H1 (cell line): ENCODE data around the gene DNAJA3. TPM values are rescaled to one million over a fixed set of nuclear protein-coding genes. Genes with fewer than 3 reads are reported as not detected.

Experiments
- CTCF ChIA-PET: fragments of 300-600 bp; sonication (Branson Sonifier 250); formaldehyde crosslinking; loops from one replicate; lab custom pipeline; 2021; ENCODE audit not compliant: partially characterized antibody; lab: Charles Lee
- POLR2A ChIA-PET: fragments of 300-600 bp; sonication (Branson Sonifier 250); formaldehyde crosslinking; loops from one replicate; lab custom pipeline; 2021; ENCODE audit warnings: inconsistent platforms; ENCODE audit not compliant: partially characterized antibody; lab: Charles Lee
- DNase-seq, 2 experiments: peaks; one replicate each; pipeline versions ENCODE4 v3.0.0 to v3.0.0-alpha.2; 2010 to 2022; ENCODE audit warnings: low spot score in 2 of 2, low read depth in 1 of 2, mixed read lengths in 1 of 2
- FAIRE-seq: peaks from 2 replicates; lab custom pipeline; 2011; peaks lifted over from hg19 to GRCh38; lab: Jason Lieb, UNC
- H2AFZ ChIP-seq: 2 replicates; pipeline ENCODE4 v1.8.1; 2012; ENCODE audit warnings: low read length, inconsistent platforms
- H2AK5ac ChIP-seq: 2 replicates; pipeline ENCODE4 v1.6.1; 2013; ENCODE audit warnings: low read depth, low read length
- H2BK120ac ChIP-seq: replicated peaks from 2 replicates; pipeline ENCODE3; 2013; ENCODE audit warnings: low read depth, low read length, inconsistent platforms
- H2BK12ac ChIP-seq: 2 replicates; pipeline ENCODE4 v1.6.1; 2013; ENCODE audit warnings: low read depth, low read length
- H2BK15ac ChIP-seq: 2 replicates; pipeline ENCODE4 v1.6.1; 2013; ENCODE audit warnings: low read length
- H2BK20ac ChIP-seq: 2 replicates; pipeline ENCODE4 v1.6.1; 2013; ENCODE audit warnings: low read length
- H2BK5ac ChIP-seq: 2 replicates; pipeline ENCODE4 v1.6.1; 2013; ENCODE audit warnings: low read depth, low read length
- H3K14ac ChIP-seq: 2 replicates; pipeline ENCODE4 v1.6.1; 2013; ENCODE audit warnings: inconsistent platforms; ENCODE audit not compliant: insufficient read length
- H3K18ac ChIP-seq: 2 replicates; pipeline ENCODE4 v1.6.1; 2013; ENCODE audit warnings: low read length; ENCODE audit errors: extremely low read depth
- H3K23ac ChIP-seq: 2 replicates; pipeline ENCODE4 v1.6.1; 2013; ENCODE audit warnings: inconsistent platforms; ENCODE audit not compliant: insufficient read length
- H3K23me2 ChIP-seq: 2 replicates; pipeline ENCODE4 v1.6.1; 2013; ENCODE audit warnings: low read depth, low read length
- H3K27ac ChIP-seq: 2 replicates; pipeline ENCODE4 v1.6.1; 2011; ENCODE audit warnings: low read depth, low read length, inconsistent platforms
- H3K27me3 ChIP-seq, 4 experiments: replicated peaks in 1 of 4; 1 replicate in 1 of 4; 2 replicates in 3 of 4; pipeline versions ENCODE4 v1.6.1 to v1.8.1; 2011 to 2013; ENCODE audit warnings: low read length in 3 of 4, mild to moderate bottlenecking in 3 of 4, inconsistent platforms in 2 of 4, mixed read lengths in 2 of 4, moderate library complexity in 1 of 4; ENCODE audit not compliant: control insufficient read depth in 3 of 4, insufficient read depth in 3 of 4; ENCODE audit errors: extremely low read depth in 1 of 4
- H3K36me3 ChIP-seq, 4 experiments: 2 replicates each; pipeline versions ENCODE4 v1.6.1 to v1.8.1; 2011 to 2013; ENCODE audit warnings: mild to moderate bottlenecking in 4 of 4, low read length in 3 of 4, moderate library complexity in 2 of 4, control low read depth in 1 of 4, inconsistent platforms in 1 of 4; ENCODE audit not compliant: insufficient read depth in 4 of 4, control insufficient read depth in 2 of 4
- H3K4ac ChIP-seq: replicated peaks from 2 replicates; pipeline ENCODE3; 2013; ENCODE audit warnings: low read length, low read depth, mixed read lengths, inconsistent platforms; ENCODE audit not compliant: insufficient read length
- H3K4me1 ChIP-seq, 4 experiments: replicated peaks in 1 of 4; 1 replicate in 1 of 4; 2 replicates in 3 of 4; pipeline versions ENCODE4 v1.6.1 to v1.8.1; 2011 to 2013; ENCODE audit warnings: low read length in 3 of 4, inconsistent platforms in 2 of 4, mixed read lengths in 1 of 4; ENCODE audit not compliant: insufficient read depth in 4 of 4, control insufficient read depth in 3 of 4
- H3K4me2 ChIP-seq, 2 experiments: 2 replicates each; pipeline versions ENCODE4 v1.6.1 to v1.8.1; 2011 to 2013; ENCODE audit warnings: low read depth in 2 of 2, low read length in 2 of 2, control low read depth in 1 of 2, inconsistent platforms in 1 of 2, mild to moderate bottlenecking in 1 of 2; ENCODE audit not compliant: insufficient read depth in 1 of 2
- H3K4me3 ChIP-seq, 4 experiments: fragments of 200-600, 300-600 bp in 1 of 4; sonication (generic), shearing (Covaris generic), sonication (Bioruptor Twin) in 1 of 4; 2 replicates each; pipeline versions ENCODE4 v1.5.1 to v1.8.1; 2011 to 2016; ENCODE audit warnings: low read length in 4 of 4, low read depth in 3 of 4, control low read depth in 2 of 4, inconsistent platforms in 2 of 4, mild to moderate bottlenecking in 2 of 4, mixed read lengths in 1 of 4, moderate library complexity in 1 of 4; ENCODE audit not compliant: insufficient read depth in 2 of 4; ENCODE audit errors: extremely low read depth in 1 of 4
- H3K56ac ChIP-seq: replicated peaks from 2 replicates; pipeline ENCODE3; 2013; ENCODE audit warnings: low read depth, mild to moderate bottlenecking, mixed read lengths, low read length, inconsistent platforms; ENCODE audit not compliant: insufficient read length
- H3K79me1 ChIP-seq: 2 replicates; pipeline ENCODE4 v1.6.1; 2013; ENCODE audit warnings: low read depth, low read length, control low read depth
- H3K79me2 ChIP-seq, 2 experiments: 2 replicates each; pipeline versions ENCODE4 v1.6.1 to v1.8.1; 2012 to 2013; ENCODE audit warnings: low read length in 2 of 2, mild to moderate bottlenecking in 2 of 2, inconsistent platforms in 1 of 2; ENCODE audit not compliant: insufficient read depth in 2 of 2, control insufficient read depth in 1 of 2
- H3K9ac ChIP-seq, 4 experiments: replicated peaks in 1 of 4; 1 replicate in 1 of 4; 2 replicates in 3 of 4; pipeline versions ENCODE4 v1.6.1 to v1.8.1; 2011 to 2013; ENCODE audit warnings: low read depth in 3 of 4, low read length in 3 of 4, control low read depth in 2 of 4, mild to moderate bottlenecking in 2 of 4, moderate library complexity in 2 of 4, inconsistent platforms in 1 of 4; ENCODE audit errors: extremely low read depth in 1 of 4
- H3K9me3 ChIP-seq, 2 experiments: 2 replicates each; pipeline versions ENCODE4 v1.6.1 to v1.8.1; 2012 to 2013; ENCODE audit warnings: mild to moderate bottlenecking in 2 of 2, moderate library complexity in 2 of 2, control low read depth in 1 of 2, inconsistent platforms in 1 of 2, low read depth in 1 of 2, low read length in 1 of 2, mixed read lengths in 1 of 2; ENCODE audit not compliant: insufficient read depth in 2 of 2
- H4K20me1 ChIP-seq, 2 experiments: replicated peaks in 1 of 2; 2 replicates each; pipeline versions ENCODE3 to v1.8.1; 2011 to 2013; ENCODE audit warnings: inconsistent platforms in 2 of 2, low read length in 2 of 2, mild to moderate bottlenecking in 1 of 2; ENCODE audit not compliant: insufficient read depth in 2 of 2, control insufficient read depth in 1 of 2
- H4K5ac ChIP-seq: 2 replicates; pipeline ENCODE4 v1.6.1; 2013; ENCODE audit warnings: low read length, low read depth, mixed read lengths, inconsistent platforms; ENCODE audit not compliant: insufficient read length
- H4K8ac ChIP-seq: 2 replicates; pipeline ENCODE4 v1.8.0; 2013; ENCODE audit warnings: mild to moderate bottlenecking, moderate library complexity, low read length, inconsistent platforms; ENCODE audit not compliant: insufficient read depth; ENCODE audit errors: extremely low read depth
- H4K91ac ChIP-seq: replicated peaks from 2 replicates; pipeline ENCODE3; 2013; ENCODE audit warnings: low read length, mixed read lengths, inconsistent platforms; ENCODE audit not compliant: insufficient read length
- BACH1 ChIP-seq: IDR thresholded peaks from 2 replicates; pipeline ENCODE4 v1.6.1; 2012; ENCODE audit warnings: low read length, improper control_type of control experiment
- CBX5 ChIP-seq: fragments of 300-800, 300-1000 bp; sonication (generic); IDR thresholded peaks from 2 replicates; pipeline ENCODE4 v1.7.1; 2016; ENCODE audit warnings: antibody characterized with exemption, low read length, low read depth
- CHD1 ChIP-seq: IDR thresholded peaks from 2 replicates; pipeline ENCODE4 v1.6.1; 2012; ENCODE audit warnings: low read depth, low read length, improper control_type of control experiment
- GABPA ChIP-seq: IDR thresholded peaks from 2 replicates; pipeline ENCODE4 v1.6.1; 2011; ENCODE audit warnings: mild to moderate bottlenecking, low read length, moderate library complexity, borderline replicate concordance; ENCODE audit not compliant: insufficient read depth
- SP4 ChIP-seq: IDR thresholded peaks from 2 replicates; pipeline ENCODE4 v1.6.1; 2012; ENCODE audit warnings: low read length, inconsistent platforms
- SUZ12 ChIP-seq: fragments of 200-600 bp; sonication (generic); IDR thresholded peaks from 2 replicates; pipeline ENCODE4 v1.6.1; 2012; ENCODE audit warnings: mild to moderate bottlenecking, inconsistent platforms, low read length, moderate library complexity, mixed read lengths
- ZNF274 ChIP-seq: IDR thresholded peaks from 2 replicates; pipeline ENCODE4 v1.7.0; 2012; ENCODE audit warnings: low read length, borderline replicate concordance; ENCODE audit errors: extremely low read depth
- WGBS, 2 experiments: shearing (Covaris generic) in 1 of 2; methylation state at CpG; one replicate each; pipeline versions ENCODE4 v1.1.6 to v1.1.7; 2013 to 2015; ENCODE audit warnings: low lambda C conversion rate in 2 of 2, mixed read lengths in 2 of 2, inconsistent platforms in 1 of 2, low coverage in 1 of 2, missing lambda C conversion rate in 1 of 2; ENCODE audit not compliant: insufficient replicate concordance in 2 of 2, insufficient coverage in 1 of 2, insufficient read length in 1 of 2; ENCODE audit errors: extremely low coverage in 1 of 2, missing lambda C conversion rate in 1 of 2; 5-methylcytosine and 5-hydroxymethylcytosine counted together
- polyA plus RNA-seq, 7 experiments: library from polyadenylated mRNA; depleted of rRNA in 3 of 7; stranded (reverse) in 5 of 7; unstranded in 2 of 7; fragments of >200 nt in 5 of 7; fragments of 200-250 nt in 2 of 7; gene quantifications; 1 replicate in 5 of 7; 2 replicates in 1 of 7; 4 replicates in 1 of 7; pipeline versions ENCODE4 v1.2.1 to v1.2.3, GENCODE V29; 2011 to 2013; ENCODE audit warnings: missing spikeins in 2 of 7, mixed read lengths in 2 of 7
- total RNA-seq: library from RNA; stranded (reverse); fragmentation: NEBNext Ultra II Directional; extraction: Animal tissue kit (Norgen Biotek cat#: 25700); gene quantifications from 2 replicates; pipeline ENCODE4 v1.2.1, GENCODE V29; 2021
- TF ChIP-seq, protein P1 (sequence below), 3 experiments: IDR thresholded peaks; 1 replicate in 2 of 3; 2 replicates in 1 of 3; pipeline versions ENCODE4 v1.5.1 to v1.6.1; 2011; ENCODE audit warnings: low read length in 3 of 3, mild to moderate bottlenecking in 3 of 3, inconsistent platforms in 2 of 3, low read depth in 1 of 3, moderate library complexity in 1 of 3; ENCODE audit not compliant: insufficient read depth in 1 of 3; ENCODE audit errors: control extremely low read depth in 1 of 3
- TF ChIP-seq, protein P2 (sequence below): IDR thresholded peaks from 2 replicates; pipeline ENCODE4 v1.6.1; 2012; ENCODE audit warnings: inconsistent platforms
- TF ChIP-seq, protein P3 (sequence below): IDR thresholded peaks from 2 replicates; pipeline ENCODE4 v1.6.1; 2012; ENCODE audit warnings: inconsistent platforms

Gene DNAJA3
- total and polyA plus RNA-seq, 2 of the 8 experiments (the other 6 are each of a cell fraction or from before 2014, with no cell fraction given), result 37.3 to 59.1 TPM

GRCh38 chr16:4387781-4388180, 37.9 kb upstream of the DNAJA3 start:
- no peak overlapping the region for H2AFZ ChIP-seq
- H3K23me2 ChIP-seq, result no peaks in the 10 kb centered on the region
- H2BK120ac ChIP-seq, result peak overlapping the region; percentile 19
- CTCF ChIA-PET, result interaction anchor here (0.7 to 24.8 kb wide), 5 partner anchors 12 to 113 kb away, joined by 3 to 659 read pairs (median 123); no protein-coding TSS in a partner anchor
- H4K8ac ChIP-seq, result no peak overlapping the region
- no peak overlapping the region for H2AK5ac ChIP-seq
- FAIRE-seq (no peak), DNase-seq (peak in 1 of 2 experiments; percentile 47)
- no peaks in the 10 kb centered on the region for H3K9me3 ChIP-seq
- no peaks in the 10 kb centered on the region for H3K79me2 ChIP-seq
- no peak overlapping the region for H3K27ac ChIP-seq
- 85% methylated on average over 20 of the region's 20 CpGs; no CpG with 5 or more reads in 1 of the 2 experiments for WGBS, 2 experiments
- peaks cover 3 to 4% of the 10 kb centered on the region in 2 experiments for H4K20me1 ChIP-seq
- H3K4me3 ChIP-seq, result no peak overlapping the region
- POLR2A ChIA-PET, result interaction anchor here (0.9 to 11.9 kb wide), 4 partner anchors 10 to 28 kb away, joined by 3 to 223 read pairs (median 4); no protein-coding TSS in a partner anchor
- no peak overlapping the region for H3K56ac ChIP-seq
- H3K27me3 ChIP-seq, result no peaks in the 10 kb centered on the region
- H3K4me2 ChIP-seq, result no peak overlapping the region
- peak overlapping the region; percentile 88 for H3K4ac ChIP-seq
- H3K36me3 ChIP-seq, result peaks cover 0 to 1% (median 0%) of the 10 kb centered on the region in 4 experiments; a peak in 1 of 8 replicates
- peaks cover 5 to 42% (median 36%) of the 10 kb centered on the region in 4 experiments for H3K4me1 ChIP-seq
- no peak overlapping the region for H4K91ac ChIP-seq
- H3K23ac ChIP-seq, result no peak overlapping the region
- no peak overlapping the region for H3K14ac ChIP-seq
- no peak overlapping the region; the same call in 1 of the 2 replicates for H2BK5ac ChIP-seq
- no peak overlapping the region for H3K9ac ChIP-seq
- H2BK12ac ChIP-seq, result peak overlapping the region; percentile 87; the same call in 1 of the 2 replicates
- H3K79me1 ChIP-seq, result no peaks in the 10 kb centered on the region
- no peak overlapping the region for H4K5ac ChIP-seq
- no peak overlapping the region for H3K18ac ChIP-seq
- no peak overlapping the region for H2BK20ac ChIP-seq
- no peak overlapping the region for H2BK15ac ChIP-seq
- TF ChIP-seq ZNF274, result no peak
- TF ChIP-seq GABPA, result no peak
- no peak for TF ChIP-seq BACH1
- TF ChIP-seq SP4, result no peak
- TF ChIP-seq, protein P1, sequence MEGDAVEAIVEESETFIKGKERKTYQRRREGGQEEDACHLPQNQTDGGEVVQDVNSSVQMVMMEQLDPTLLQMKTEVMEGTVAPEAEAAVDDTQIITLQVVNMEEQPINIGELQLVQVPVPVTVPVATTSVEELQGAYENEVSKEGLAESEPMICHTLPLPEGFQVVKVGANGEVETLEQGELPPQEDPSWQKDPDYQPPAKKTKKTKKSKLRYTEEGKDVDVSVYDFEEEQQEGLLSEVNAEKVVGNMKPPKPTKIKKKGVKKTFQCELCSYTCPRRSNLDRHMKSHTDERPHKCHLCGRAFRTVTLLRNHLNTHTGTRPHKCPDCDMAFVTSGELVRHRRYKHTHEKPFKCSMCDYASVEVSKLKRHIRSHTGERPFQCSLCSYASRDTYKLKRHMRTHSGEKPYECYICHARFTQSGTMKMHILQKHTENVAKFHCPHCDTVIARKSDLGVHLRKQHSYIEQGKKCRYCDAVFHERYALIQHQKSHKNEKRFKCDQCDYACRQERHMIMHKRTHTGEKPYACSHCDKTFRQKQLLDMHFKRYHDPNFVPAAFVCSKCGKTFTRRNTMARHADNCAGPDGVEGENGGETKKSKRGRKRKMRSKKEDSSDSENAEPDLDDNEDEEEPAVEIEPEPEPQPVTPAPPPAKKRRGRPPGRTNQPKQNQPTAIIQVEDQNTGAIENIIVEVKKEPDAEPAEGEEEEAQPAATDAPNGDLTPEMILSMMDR (IDR thresholded peaks at IDR 0.05; ENCODE audit: control extremely low read depth in 1 of 3, insufficient read depth in 1 of 3, low read depth in 1 of 3, low read length in 3 of 3), result no peak
- TF ChIP-seq SUZ12, result no peak
- no peak for TF ChIP-seq CHD1
- TF ChIP-seq, protein P2, sequence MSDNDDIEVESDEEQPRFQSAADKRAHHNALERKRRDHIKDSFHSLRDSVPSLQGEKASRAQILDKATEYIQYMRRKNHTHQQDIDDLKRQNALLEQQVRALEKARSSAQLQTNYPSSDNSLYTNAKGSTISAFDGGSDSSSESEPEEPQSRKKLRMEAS, result no peak
- no peak for TF ChIP-seq CBX5
- TF ChIP-seq, protein P3, sequence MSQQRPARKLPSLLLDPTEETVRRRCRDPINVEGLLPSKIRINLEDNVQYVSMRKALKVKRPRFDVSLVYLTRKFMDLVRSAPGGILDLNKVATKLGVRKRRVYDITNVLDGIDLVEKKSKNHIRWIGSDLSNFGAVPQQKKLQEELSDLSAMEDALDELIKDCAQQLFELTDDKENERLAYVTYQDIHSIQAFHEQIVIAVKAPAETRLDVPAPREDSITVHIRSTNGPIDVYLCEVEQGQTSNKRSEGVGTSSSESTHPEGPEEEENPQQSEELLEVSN, result no peak
